Measurements from ENCODE around the gene SHOC2.

The SHOC2 gene

GRCh38 chr10:110957606-110958005, 38.2 kb downstream of the SHOC2 start:
- H3K9me3 ChIP-seq (ENCODE audit: low read length) = 0 out of 2 replicates have a peak, but pooled peaks cover 2% of the 10 kb centered on the region
- H2AFZ ChIP-seq (ENCODE audit: low read length) = no peak overlapping the region
- H3K9me2 ChIP-seq (ENCODE audit: low read depth, low read length) = no peaks in the 10 kb centered on the region
- H4K20me1 ChIP-seq (ENCODE audit: insufficient read depth, low read length) = no peaks in the 10 kb centered on the region
- no peaks in the 10 kb centered on the region for H3K27me3 ChIP-seq (ENCODE audit: insufficient read depth, low read length)
- no peak overlapping the region for H3K27ac ChIP-seq (ENCODE audit: low read depth, low read length, poor library complexity, severe bottlenecking)
- peaks cover 94% of the 10 kb centered on the region for H3K79me2 ChIP-seq (ENCODE audit: insufficient read depth, low read length)
- peaks cover 18% of the 10 kb centered on the region for H3K36me3 ChIP-seq (ENCODE audit: insufficient read depth, low read length)
- no peaks in the 10 kb centered on the region for H3K4me1 ChIP-seq (ENCODE audit: insufficient read depth, low read length, severe bottlenecking)
- H3K4me2 ChIP-seq (ENCODE audit: low read length) = no peak overlapping the region
- no peak overlapping the region for H3K9ac ChIP-seq (ENCODE audit: low read length)
- no peak for TF ChIP-seq EZH2 (IDR thresholded peaks at IDR 0.05; ENCODE audit: borderline replicate concordance, low read length)
- TF ChIP-seq CTCF (IDR thresholded peaks at IDR 0.05; ENCODE audit: low read length) = no peak
- H3K4me3 ChIP-seq (ENCODE audit: low read depth, low read length, poor library complexity, severe bottlenecking) = no peak overlapping the region
- no peaks in the 10 kb centered on the region for H3F3A ChIP-seq (ENCODE audit: insufficient read depth, low read length)

- Histone ChIP-seq H3K4me1 (ENCODE audit: insufficient read depth, low read length, severe bottlenecking) (no peaks in the 10 kb centered on the region), H4K20me1 (ENCODE audit: insufficient read depth, low read length) (no peaks in the 10 kb centered on the region), H3K36me3 (ENCODE audit: insufficient read depth, low read length) (peaks cover 15% of the 10 kb centered on the region), H3K4me2 (ENCODE audit: low read length) (no peak overlapping the region), H3K27me3 (ENCODE audit: insufficient read depth, low read length) (no peaks in the 10 kb centered on the region), H3K9ac (ENCODE audit: low read length) (no peak overlapping the region), H3K9me2 (ENCODE audit: low read depth, low read length) (no peaks in the 10 kb centered on the region), H3K9me3 (ENCODE audit: low read length) (0 out of 2 replicates have a peak, but pooled peaks cover 2% of the 10 kb centered on the region), H3K4me3 (ENCODE audit: low read depth, low read length, poor library complexity, severe bottlenecking) (no peak overlapping the region), H3F3A (ENCODE audit: insufficient read depth, low read length) (no peaks in the 10 kb centered on the region), H3K27ac (ENCODE audit: low read depth, low read length, poor library complexity, severe bottlenecking) (no peak overlapping the region), H2AFZ (ENCODE audit: low read length) (no peak overlapping the region), H3K79me2 (ENCODE audit: insufficient read depth, low read length) (peaks cover 96% of the 10 kb centered on the region)
- TF ChIP-seq EZH2 (IDR thresholded peaks at IDR 0.05; ENCODE audit: borderline replicate concordance, low read length) (no peak), CTCF (IDR thresholded peaks at IDR 0.05; ENCODE audit: low read length) (no peak)
These were observed 40.3 kb downstream of the SHOC2 start for GRCh38 chr10:110959379-110960332.

- Histone ChIP-seq H3K9me3 (ENCODE audit: low read length) (0 out of 2 replicates have a peak, but pooled peaks cover 2% of the 10 kb centered on the region), H3K4me2 (ENCODE audit: low read length) (no peak overlapping the region), H3K27me3 (ENCODE audit: insufficient read depth, low read length) (no peaks in the 10 kb centered on the region), H2AFZ (ENCODE audit: low read length) (no peak overlapping the region), H3K36me3 (ENCODE audit: insufficient read depth, low read length) (peaks cover 17% of the 10 kb centered on the region), H3K9ac (ENCODE audit: low read length) (no peak overlapping the region), H3K27ac (ENCODE audit: low read depth, low read length, poor library complexity, severe bottlenecking) (no peak overlapping the region), H4K20me1 (ENCODE audit: insufficient read depth, low read length) (no peaks in the 10 kb centered on the region), H3F3A (ENCODE audit: insufficient read depth, low read length) (no peaks in the 10 kb centered on the region), H3K4me1 (ENCODE audit: insufficient read depth, low read length, severe bottlenecking) (no peaks in the 10 kb centered on the region), H3K79me2 (ENCODE audit: insufficient read depth, low read length) (peaks cover 96% of the 10 kb centered on the region), H3K4me3 (ENCODE audit: low read depth, low read length, poor library complexity, severe bottlenecking) (no peak overlapping the region), H3K9me2 (ENCODE audit: low read depth, low read length) (no peaks in the 10 kb centered on the region)
- TF ChIP-seq CTCF (IDR thresholded peaks at IDR 0.05; ENCODE audit: low read length) = no peak
- no peak for TF ChIP-seq EZH2 (IDR thresholded peaks at IDR 0.05; ENCODE audit: borderline replicate concordance, low read length)
These were observed 40.9 kb downstream of the SHOC2 start for GRCh38 chr10:110960333-110960712.

Data from OCI-LY1 (cell line).